Upper lobe of left lung (tissue), 6 donors: ENCODE results near the gene SH2D4B. TPM values are rescaled to one million over a fixed set of nuclear protein-coding genes. Genes with fewer than 3 reads are reported as not detected.

Experiments used
- ATAC-seq, 2 donors: fragments of 200-7000 bp; cut with Tn5 transposase; one replicate each; pipeline ENCODE4 v1.9.1; 2022; ENCODE audit warnings: mild to moderate bottlenecking in 2 of 2, moderate library complexity in 2 of 2; ENCODE audit not compliant: low FRiP score in 2 of 2
- DNase-seq, 2 donors: peaks; one replicate each; pipeline ENCODE4 v3.0.0-alpha.2; 2019 to 2020
- H3K27ac ChIP-seq, 4 donors: fragments of 200-600 bp; sonication (generic); one replicate each; pipeline ENCODE4 v1.5.1; 2016 to 2019
- H3K27me3 ChIP-seq, 4 donors: fragments of 200-600 bp; sonication (generic); one replicate each; pipeline ENCODE4 v1.5.1; 2017 to 2019
- H3K36me3 ChIP-seq, 4 donors: fragments of 200-600 bp; sonication (generic); one replicate each; pipeline ENCODE4 v1.5.1; 2016 to 2019
- H3K4me1 ChIP-seq, 4 donors: fragments of 200-600 bp; sonication (generic); one replicate each; pipeline ENCODE4 v1.5.1; 2018 to 2019
- H3K4me3 ChIP-seq, 4 donors: fragments of 200-600 bp; sonication (generic); one replicate each; pipeline ENCODE4 v1.5.1; 2017 to 2019; ENCODE audit warnings: mild to moderate bottlenecking in 2 of 4, moderate library complexity in 1 of 4
- H3K9me3 ChIP-seq, 4 donors: fragments of 200-600 bp; sonication (generic); one replicate each; pipeline ENCODE4 v1.5.1; 2018 to 2019
- CTCF ChIP-seq, 6 experiments: fragments of 450-650 bp in 4 of 6; fragments of 200-600 bp in 2 of 6; sonication (generic) in 2 of 6; IDR thresholded peaks; one replicate each; pipeline ENCODE4 v1.5.1; 2016 to 2019; ENCODE audit warnings: antibody characterized with exemption in 6 of 6
- EP300 ChIP-seq, 4 donors: sonication (generic); formaldehyde crosslinking; IDR thresholded peaks; one replicate each; pipeline ENCODE4 v1.5.1; 2017; ENCODE audit warnings: antibody characterized with exemption in 4 of 4, control low read depth in 2 of 4
- POLR2A ChIP-seq, 4 donors: fragments of 450-650 bp; IDR thresholded peaks; one replicate each; pipeline ENCODE4 v1.5.1; 2016 to 2017; ENCODE audit warnings: antibody characterized with exemption in 4 of 4, mild to moderate bottlenecking in 2 of 4
- POLR2AphosphoS5 ChIP-seq, 2 donors: sonication (generic); formaldehyde crosslinking; IDR thresholded peaks; one replicate each; pipeline ENCODE4 v1.5.1; 2017; ENCODE audit warnings: antibody characterized with exemption in 2 of 2
- WGBS, 2 donors: methylation state at CpG; one replicate each; pipeline ENCODE4 v1.1.5; 2017 to 2018; 5-methylcytosine and 5-hydroxymethylcytosine counted together
- total RNA-seq, 6 donors: library from RNA; depleted of rRNA in 4 of 6; stranded (reverse); fragments of >200 nt in 4 of 6; gene quantifications; one replicate each; pipeline versions ENCODE4 v1.1.0 to v1.2.1, GENCODE V29; 2016 to 2021
- donor health status: DM: no; HTN: no; CAD: no; lungs with moderate emphysema.
- donor health status: DM: no; HTN: yes; CAD: no; lungs with severe emphysema.

The SH2D4B gene
- total RNA-seq, 6 donors from 2014 or later = 0.15 to 1.0 (median 0.55) TPM; not detected in 1

DNA sequence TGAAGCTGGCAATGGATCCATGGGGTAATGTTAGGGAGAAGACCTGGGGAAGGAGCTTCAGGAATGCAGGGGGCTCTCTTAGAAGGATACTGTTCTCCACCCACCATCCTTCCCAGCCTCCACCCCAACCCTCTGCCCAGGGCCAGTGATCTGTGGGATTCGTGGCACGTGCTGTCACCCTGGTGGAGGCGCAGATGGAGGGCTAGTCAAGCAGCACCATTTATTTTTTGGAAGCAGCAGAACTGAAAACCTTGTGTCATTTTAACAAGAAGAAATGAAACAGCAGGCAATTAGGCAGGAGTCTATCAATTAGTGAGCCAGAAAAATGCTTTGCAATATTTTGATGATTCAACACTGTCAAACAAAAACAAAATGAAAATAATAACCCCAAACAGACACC, 155.9 kb downstream of the SH2D4B start:
- ATAC-seq = no peak
- Histone ChIP-seq H3K9me3 (no peaks in the 10 kb centered on the region), H3K27me3 (no peaks in the 10 kb centered on the region), H3K36me3 (no peaks in the 10 kb centered on the region), H3K4me1 (no peaks in the 10 kb centered on the region), H3K27ac (no peak overlapping the region), H3K4me3 (no peak overlapping the region)
- 87 to 92% methylated on average over 3 of the region's 3 CpGs for WGBS, 2 donors
- TF ChIP-seq CTCF (IDR thresholded peaks at IDR 0.05) (no peak), POLR2AphosphoS5 (IDR thresholded peaks at IDR 0.05) (no peak), EP300 (IDR thresholded peaks at IDR 0.05) (no peak), POLR2A (IDR thresholded peaks at IDR 0.05) (no peak)
- no peak for DNase-seq

- Histone ChIP-seq H3K27ac (no peak overlapping the region), H3K9me3 (no peaks in the 10 kb centered on the region), H3K4me3 (no peak overlapping the region), H3K36me3 (no peaks in the 10 kb centered on the region), H3K27me3 (no peaks in the 10 kb centered on the region), H3K4me1 (peaks cover 0 to 4% (median 0%) of the 10 kb centered on the region in 4 donors)
- ATAC-seq (no peak), DNase-seq (no peak)
- no peak for TF ChIP-seq POLR2A (IDR thresholded peaks at IDR 0.05)
- no peak for TF ChIP-seq CTCF (IDR thresholded peaks at IDR 0.05)
- TF ChIP-seq EP300 (IDR thresholded peaks at IDR 0.05) = no peak
- TF ChIP-seq POLR2AphosphoS5 (IDR thresholded peaks at IDR 0.05) = no peak
- 81 to 87% methylated on average over 5 of the region's 5 CpGs for whole genome bisulfite sequencing, 2 donors
Measured at GRCh38 chr10:80694930-80695329, 157.2 kb downstream of the SH2D4B start.

Other genes starting within 250 kb of the SH2D4B start
- 1 to 10 TPM in 1 of 6 donors, under 1 TPM in 5; 0.15 to 2.1 (median 0.73) TPM for gene MAT1A, start 248.2 kb upstream of the SH2D4B start, total RNA-seq
- gene DYDC1, start 181.1 kb upstream of the SH2D4B start, total RNA-seq = 1 to 10 TPM in 1 of 6 donors, under 1 TPM in 1, not detected in 4; 0.71 to 8.7 TPM
- gene DYDC2, start 181.1 kb upstream of the SH2D4B start, total RNA-seq = 10 to 100 TPM in 1 of 6 donors, 1 to 10 TPM in 3, not detected in 2; 1.9 to 13.7 (median 3.6) TPM
- gene PRXL2A, start 129.4 kb upstream of the SH2D4B start, total RNA-seq = 10 to 100 TPM; 19.9 to 46.0 (median 33.2) TPM
- gene TSPAN14, start 83.6 kb upstream of the SH2D4B start, total RNA-seq = 100 to 1,000 TPM in 4 of 6 donors, 10 to 100 TPM in 2; 52.1 to 157 (median 111) TPM